Measurements from ENCODE around the gene PGAM5. TPM values are rescaled to one million over a fixed set of nuclear protein-coding genes. Genes with fewer than 3 reads are reported as not detected.

The PGAM5 gene
- polyA plus RNA-seq, 1 donor from 2014 or later: 32.5 TPM

GRCh38 chr12:132759359-132759758 lies 48.7 kb downstream of the PGAM5 start:
- Histone ChIP-seq H3K9ac (ENCODE audit: low read length) (no peak overlapping the region), H3K79me2 (replicated peaks; ENCODE audit: insufficient read depth, low read length) (peaks cover 40% of the 10 kb centered on the region), H3K9me2 (ENCODE audit: insufficient read depth, low read length) (no peaks in the 10 kb centered on the region), H3K27me3 (ENCODE audit: insufficient read depth, low read depth, low read length) (no peaks in the 10 kb centered on the region), H3F3A (ENCODE audit: insufficient read depth, low read length, poor library complexity, severe bottlenecking) (no peaks in the 10 kb centered on the region), H3K4me3 (ENCODE audit: low read length) (no peak overlapping the region), H3K27ac (ENCODE audit: low read length) (no peak overlapping the region), H3K4me2 (ENCODE audit: low read length) (no peak overlapping the region), H3K36me3 (ENCODE audit: insufficient read depth, low read length) (no peaks in the 10 kb centered on the region), H2AFZ (ENCODE audit: low read depth, low read length) (no peak overlapping the region), H4K20me1 (ENCODE audit: insufficient read depth) (no peaks in the 10 kb centered on the region), H3K9me3 (ENCODE audit: low read length) (no peaks in the 10 kb centered on the region)
- no peak for TF ChIP-seq EP300 (conservative IDR thresholded peaks at IDR 0.05; ENCODE audit: poor library complexity, severe bottlenecking)
- no peak for TF ChIP-seq POLR2AphosphoS5 (IDR thresholded peaks at IDR 0.05)
- TF ChIP-seq EZH2 (IDR thresholded peaks at IDR 0.05; ENCODE audit: borderline replicate concordance, insufficient read depth, low read length, poor library complexity, severe bottlenecking): no peak
- no peak for TF ChIP-seq CTCF (IDR thresholded peaks at IDR 0.05; ENCODE audit: poor library complexity, severe bottlenecking)
- TF ChIP-seq REST (IDR thresholded peaks at IDR 0.05; ENCODE audit: borderline replicate concordance): no peak
- no peak for TF ChIP-seq TAF1 (IDR thresholded peaks at IDR 0.05; ENCODE audit: low read depth)
- no peak for TF ChIP-seq MXI1 (conservative IDR thresholded peaks at IDR 0.05; ENCODE audit: poor library complexity, severe bottlenecking)
- TF ChIP-seq RAD21 (conservative IDR thresholded peaks at IDR 0.05): no peak
- TF ChIP-seq SMC3 (conservative IDR thresholded peaks at IDR 0.05; ENCODE audit: poor library complexity): no peak

GRCh38 chr12:132761032-132761920 lies 50.6 kb downstream of the PGAM5 start, which contains the start of gene ANKLE2:
ANKLE2 (minus strand) TSS chr12:132761832; CDS start chr12:132761798, 34 bp downstream.
- no peaks in the 10 kb centered on the region for H4K20me1 ChIP-seq (ENCODE audit: insufficient read depth)
- H3F3A ChIP-seq (ENCODE audit: insufficient read depth, low read length, poor library complexity, severe bottlenecking): no peaks in the 10 kb centered on the region
- H3K36me3 ChIP-seq (ENCODE audit: insufficient read depth, low read length): no peaks in the 10 kb centered on the region
- H3K9me2 ChIP-seq (ENCODE audit: insufficient read depth, low read length): no peaks in the 10 kb centered on the region
- peak within 1 kb of the TSS; percentile 96 for H3K4me3 ChIP-seq (ENCODE audit: low read length)
- peak within 1 kb of the TSS; percentile 88 for H2AFZ ChIP-seq (ENCODE audit: low read depth, low read length)
- peaks cover 39% of the 10 kb centered on the region for H3K79me2 ChIP-seq (replicated peaks; ENCODE audit: insufficient read depth, low read length)
- H3K9ac ChIP-seq (ENCODE audit: low read length): peak within 1 kb of the TSS; percentile 89
- no peak for TF ChIP-seq EP300 (conservative IDR thresholded peaks at IDR 0.05; ENCODE audit: poor library complexity, severe bottlenecking)
- no peak for TF ChIP-seq TAF1 (IDR thresholded peaks at IDR 0.05; ENCODE audit: low read depth)
- no peak for TF ChIP-seq POLR2AphosphoS5 (IDR thresholded peaks at IDR 0.05)
- peak; percentile 13 for TF ChIP-seq MXI1 (conservative IDR thresholded peaks at IDR 0.05; ENCODE audit: poor library complexity, severe bottlenecking)
- TF ChIP-seq CTCF (IDR thresholded peaks at IDR 0.05; ENCODE audit: poor library complexity, severe bottlenecking): no peak
- peak within 1 kb of the TSS; percentile 76 for H3K4me2 ChIP-seq (ENCODE audit: low read length)
- H3K27ac ChIP-seq (ENCODE audit: low read length): peak within 1 kb of the TSS; percentile 91
- no peaks in the 10 kb centered on the region for H3K27me3 ChIP-seq (ENCODE audit: insufficient read depth, low read depth, low read length)
- H3K9me3 ChIP-seq (ENCODE audit: low read length): no peaks in the 10 kb centered on the region
